Stomach smooth muscle (tissue), 2 donors: ENCODE data around the gene GPC3.

Experiments
- H3K27ac ChIP-seq: one replicate; pipeline ENCODE4 v1.7.0; 2013; ENCODE audit warnings: mild to moderate bottlenecking, low read length, inconsistent platforms
- H3K27me3 ChIP-seq, 2 donors: one replicate each; pipeline ENCODE4 v1.7.0; 2013; ENCODE audit warnings: low read length in 2 of 2; ENCODE audit not compliant: insufficient read depth in 2 of 2, control insufficient read depth in 1 of 2
- H3K36me3 ChIP-seq, 2 donors: one replicate each; pipeline ENCODE4 v1.7.0; 2013; ENCODE audit warnings: low read length in 2 of 2; ENCODE audit not compliant: control insufficient read depth in 2 of 2, insufficient read depth in 2 of 2
- H3K4me1 ChIP-seq: one replicate; pipeline ENCODE4 v1.7.0; 2013; ENCODE audit warnings: low read length; ENCODE audit not compliant: control insufficient read depth, insufficient read depth
- H3K4me3 ChIP-seq, 2 donors: one replicate each; pipeline ENCODE4 v1.7.0; 2013; ENCODE audit warnings: low read length in 2 of 2
- H3K9ac ChIP-seq, 2 donors: one replicate each; pipeline ENCODE4 v1.7.0; 2013; ENCODE audit warnings: low read length in 2 of 2, mild to moderate bottlenecking in 1 of 2
- H3K9me3 ChIP-seq, 2 donors: one replicate each; pipeline ENCODE4 v1.7.0; 2013; ENCODE audit warnings: low read length in 2 of 2; ENCODE audit not compliant: control insufficient read depth in 2 of 2
- donor health status: healthy.
- donor health status: Pancreatic carcinoma.

Gene GPC3

GRCh38 chrX:133950214-133950613 is 35.2 kb downstream of the GPC3 start:
- H3K4me1 ChIP-seq: no peaks in the 10 kb centered on the region
- peaks cover 0 to 10% of the 10 kb centered on the region in 2 donors for H3K27me3 ChIP-seq
- H3K9ac ChIP-seq: no peak overlapping the region
- H3K4me3 ChIP-seq: no peak overlapping the region
- no peak overlapping the region for H3K27ac ChIP-seq
- H3K36me3 ChIP-seq: no peaks in the 10 kb centered on the region
- no peaks in the 10 kb centered on the region for H3K9me3 ChIP-seq

GRCh38 chrX:133948895-133949294 is 36.5 kb downstream of the GPC3 start:
- Histone ChIP-seq H3K9ac (no peak overlapping the region), H3K27me3 (peaks cover 0 to 7% of the 10 kb centered on the region in 2 donors), H3K4me1 (no peaks in the 10 kb centered on the region), H3K27ac (no peak overlapping the region), H3K36me3 (no peaks in the 10 kb centered on the region), H3K9me3 (no peaks in the 10 kb centered on the region), H3K4me3 (no peak overlapping the region)

GRCh38 chrX:133947996-133948395 is 37.4 kb downstream of the GPC3 start:
- Histone ChIP-seq H3K9ac (no peak overlapping the region), H3K27me3 (peaks cover 0 to 7% of the 10 kb centered on the region in 2 donors)

GRCh38 chrX:133947022-133947421 is 38.4 kb downstream of the GPC3 start:
- no peak overlapping the region for H3K27ac ChIP-seq
- peaks cover 0 to 7% of the 10 kb centered on the region in 2 donors for H3K27me3 ChIP-seq
- no peaks in the 10 kb centered on the region for H3K4me1 ChIP-seq
- H3K36me3 ChIP-seq: no peaks in the 10 kb centered on the region
- no peaks in the 10 kb centered on the region for H3K9me3 ChIP-seq
- no peak overlapping the region for H3K4me3 ChIP-seq
- no peak overlapping the region for H3K9ac ChIP-seq

More at GRCh38 chrX:133947996-133948395, 37.4 kb downstream of the GPC3 start:
- no peaks in the 10 kb centered on the region for H3K9me3 ChIP-seq
- H3K27ac ChIP-seq: no peak overlapping the region
- no peaks in the 10 kb centered on the region for H3K36me3 ChIP-seq
- H3K4me3 ChIP-seq: no peak overlapping the region
- H3K4me1 ChIP-seq: no peaks in the 10 kb centered on the region

DNA sequence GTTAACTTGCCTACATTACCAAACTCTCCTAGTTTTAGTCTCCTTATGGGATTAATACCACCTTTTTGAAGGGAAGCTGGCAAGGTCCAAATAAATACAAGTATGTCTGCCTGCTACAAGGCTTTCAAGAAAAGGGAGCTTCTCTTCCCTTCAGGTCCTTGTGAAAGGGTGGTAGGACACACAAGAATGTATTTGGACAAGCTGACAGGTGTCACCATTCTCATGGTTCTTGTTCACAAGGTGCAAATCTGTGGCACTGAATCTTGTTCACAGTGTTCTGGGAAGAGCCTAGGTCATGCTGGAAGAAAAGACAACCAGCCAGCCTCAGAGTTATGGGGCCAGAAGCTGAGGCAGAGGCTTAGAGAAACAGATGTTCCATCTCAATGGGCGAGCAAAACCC is 41.9 kb downstream of the GPC3 start:
- Histone ChIP-seq H3K27ac (no peak overlapping the region), H3K9ac (no peak overlapping the region), H3K9me3 (no peaks in the 10 kb centered on the region), H3K27me3 (peaks cover 0 to 7% of the 10 kb centered on the region in 2 donors), H3K4me3 (no peak overlapping the region), H3K4me1 (no peaks in the 10 kb centered on the region), H3K36me3 (no peaks in the 10 kb centered on the region)

- H3K9ac ChIP-seq: no peak overlapping the region
- peaks cover 0 to 2% of the 10 kb centered on the region in 2 donors for H3K27me3 ChIP-seq
- H3K27ac ChIP-seq: no peak overlapping the region
- no peaks in the 10 kb centered on the region for H3K4me1 ChIP-seq
- H3K4me3 ChIP-seq: no peak overlapping the region
- no peaks in the 10 kb centered on the region for H3K9me3 ChIP-seq
- no peaks in the 10 kb centered on the region for H3K36me3 ChIP-seq
Measured at GRCh38 chrX:133939655-133940302, 45.6 kb downstream of the GPC3 start.

- no peaks in the 10 kb centered on the region for H3K36me3 ChIP-seq
- no peaks in the 10 kb centered on the region for H3K9me3 ChIP-seq
- H3K27me3 ChIP-seq: peaks cover 0 to 2% of the 10 kb centered on the region in 2 donors
- H3K4me1 ChIP-seq: no peaks in the 10 kb centered on the region
- H3K27ac ChIP-seq: no peak overlapping the region
- no peak overlapping the region for H3K9ac ChIP-seq
- no peak overlapping the region for H3K4me3 ChIP-seq
Measured at GRCh38 chrX:133938530-133938929, 46.9 kb downstream of the GPC3 start.

DNA sequence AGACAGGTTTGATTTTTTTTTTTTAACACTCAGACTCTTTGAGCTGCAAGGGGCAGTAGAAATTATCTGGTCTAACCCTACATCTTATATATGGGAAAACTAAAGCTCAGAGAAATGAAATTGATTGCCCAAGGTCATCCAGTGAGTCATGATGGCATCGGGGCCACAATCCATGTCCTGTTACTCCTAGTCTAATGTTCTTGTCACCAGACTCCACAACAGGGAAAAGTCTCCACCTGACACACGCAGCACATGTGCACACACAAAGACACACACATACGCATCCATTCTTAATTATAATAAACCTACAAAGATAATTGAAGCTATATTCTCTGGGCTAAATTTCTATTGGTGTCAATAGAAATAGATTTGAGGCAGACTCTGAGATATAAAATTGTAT is 48.4 kb downstream of the GPC3 start:
- H3K27ac ChIP-seq: no peak overlapping the region
- H3K9me3 ChIP-seq: no peaks in the 10 kb centered on the region

GRCh38 chrX:133935076-133935475 is 50.3 kb downstream of the GPC3 start:
- H3K9ac ChIP-seq: no peak overlapping the region
- H3K4me3 ChIP-seq: no peak overlapping the region
- H3K4me1 ChIP-seq: no peaks in the 10 kb centered on the region
- H3K27ac ChIP-seq: no peak overlapping the region
- no peaks in the 10 kb centered on the region for H3K36me3 ChIP-seq
- no peaks in the 10 kb centered on the region for H3K9me3 ChIP-seq
- peaks cover 0 to 4% of the 10 kb centered on the region in 2 donors for H3K27me3 ChIP-seq

More for the DNA sequence above, 48.4 kb downstream of the GPC3 start:
- Histone ChIP-seq H3K4me3 (no peak overlapping the region), H3K4me1 (no peaks in the 10 kb centered on the region), H3K27me3 (peaks cover 0 to 2% of the 10 kb centered on the region in 2 donors), H3K9ac (no peak overlapping the region), H3K36me3 (no peaks in the 10 kb centered on the region)

GRCh38 chrX:133933316-133933715 is 52.1 kb downstream of the GPC3 start:
- H3K4me3 ChIP-seq: no peak overlapping the region
- H3K27ac ChIP-seq: no peak overlapping the region
- no peaks in the 10 kb centered on the region for H3K4me1 ChIP-seq
- H3K9me3 ChIP-seq: peaks cover 0 to 4% of the 10 kb centered on the region in 2 donors
- no peaks in the 10 kb centered on the region for H3K36me3 ChIP-seq
- H3K27me3 ChIP-seq: peaks cover 0 to 6% of the 10 kb centered on the region in 2 donors
- no peak overlapping the region for H3K9ac ChIP-seq

GRCh38 chrX:133929836-133930464 is 55.4 kb downstream of the GPC3 start:
- Histone ChIP-seq H3K4me3 (no peak overlapping the region), H3K27ac (no peak overlapping the region), H3K9ac (no peak overlapping the region), H3K9me3 (peaks cover 0 to 4% of the 10 kb centered on the region in 2 donors), H3K4me1 (no peaks in the 10 kb centered on the region), H3K27me3 (peaks cover 0 to 4% of the 10 kb centered on the region in 2 donors), H3K36me3 (no peaks in the 10 kb centered on the region)
